Immature natural killer cell (primary cell): ENCODE measurements around the gene EFTUD2. TPM values are rescaled to one million over a fixed set of nuclear protein-coding genes. Genes with fewer than 3 reads are reported as not detected.
"Not testable (repeated sequence)": the region's sequence is repeated elsewhere in the genome, so short reads cannot be mapped to it uniquely, and the experiment has no call there.

Source experiments
- DNase-seq, 3 donors: peaks; one replicate each; pipeline ENCODE4 v3.0.0; 2022; ENCODE audit warnings: mixed read lengths in 1 of 3
- H3K27ac Mint-ChIP-seq, 6 donors: one replicate each; pipeline ENCODE4 v1.8.0; 2020; ENCODE audit warnings: mixed read lengths in 6 of 6, mild to moderate bottlenecking in 5 of 6, inconsistent platforms in 4 of 6, moderate library complexity in 3 of 6
- H3K27me3 Mint-ChIP-seq, 3 donors: one replicate each; pipeline ENCODE4 v1.8.0; 2020 to 2021; ENCODE audit warnings: low read depth in 3 of 3, mild to moderate bottlenecking in 3 of 3, mixed read lengths in 3 of 3, moderate library complexity in 3 of 3, inconsistent platforms in 1 of 3
- H3K36me3 Mint-ChIP-seq, 3 donors: one replicate each; pipeline ENCODE4 v1.8.0; 2020; ENCODE audit warnings: mixed read lengths in 3 of 3, inconsistent platforms in 2 of 3, mild to moderate bottlenecking in 2 of 3
- H3K4me1 Mint-ChIP-seq, 2 donors: one replicate each; pipeline ENCODE4 v1.8.0; 2020; ENCODE audit warnings: inconsistent platforms in 2 of 2, mild to moderate bottlenecking in 2 of 2, mixed read lengths in 2 of 2, moderate library complexity in 1 of 2
- H3K4me3 Mint-ChIP-seq, 5 donors: one replicate each; pipeline ENCODE4 v1.8.0; 2020; ENCODE audit warnings: mild to moderate bottlenecking in 5 of 5, mixed read lengths in 5 of 5, inconsistent platforms in 3 of 5, moderate library complexity in 3 of 5
- H3K9me3 Mint-ChIP-seq, 6 donors: one replicate each; pipeline ENCODE4 v1.8.0; 2020; ENCODE audit warnings: mild to moderate bottlenecking in 6 of 6, mixed read lengths in 6 of 6, inconsistent platforms in 4 of 6, moderate library complexity in 3 of 6
- polyA plus RNA-seq, 3 donors: library from polyadenylated mRNA; unstranded; fragments of 300-500 nt; fragmentation: Illumina TruSeq; gene quantifications; one replicate each; pipeline ENCODE4 v1.2.3, GENCODE V29; 2021

The EFTUD2 gene
- polyA plus RNA-seq, 3 donors from 2014 or later, result 76.5 to 109 (median 101) TPM

DNA sequence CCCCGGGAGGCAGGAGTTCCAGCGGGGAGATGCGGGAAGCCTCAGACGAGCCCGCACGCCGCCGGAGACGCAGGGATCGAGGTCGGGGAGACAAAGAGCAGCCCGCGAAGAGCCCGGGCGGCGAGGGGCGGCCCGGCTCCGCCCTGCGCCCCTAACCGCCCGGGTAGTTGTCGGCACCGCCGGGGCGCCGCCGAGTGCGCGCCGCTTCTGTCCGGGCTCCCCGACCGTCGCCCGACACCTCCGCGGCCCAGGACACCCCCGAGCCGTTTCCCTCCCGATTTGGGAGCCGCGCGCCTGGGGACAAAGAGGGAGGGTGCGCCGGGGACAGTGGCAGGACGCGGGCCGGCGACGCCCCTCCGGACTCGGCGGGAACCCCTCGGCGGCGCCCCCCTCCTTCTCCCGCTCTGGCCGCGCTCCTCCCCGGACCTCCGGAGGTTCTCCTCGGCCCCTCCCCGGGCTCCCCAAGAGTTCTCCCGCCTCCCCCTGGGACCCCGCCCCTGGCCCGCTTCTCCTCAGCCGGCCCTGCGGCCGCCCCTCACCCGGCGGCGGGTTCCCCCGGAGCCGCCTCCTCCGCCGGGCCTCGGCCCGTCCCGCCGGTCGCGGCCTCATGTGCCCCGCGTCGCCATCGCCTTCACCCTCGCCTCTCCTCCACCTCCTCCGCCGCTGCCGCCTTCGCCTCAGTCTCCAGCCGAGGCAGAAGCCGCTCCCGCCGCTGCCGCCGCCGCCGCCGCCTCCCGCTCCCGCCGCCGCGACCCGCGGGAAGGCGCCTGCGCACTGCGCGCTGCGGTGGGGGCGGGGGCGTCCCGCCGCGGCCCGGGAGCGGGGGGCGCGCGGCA is 69.5 kb downstream of the EFTUD2 start, which contains the start of gene GJC1:
GJC1 (minus strand) TSS at position 765 of the 836 bp plus-strand sequence. CDS start 24,470 bp downstream, outside the sequence.
- DNase-seq, result peak in 1 of 3 donors; percentile 6
- Mint-ChIP-seq H3K4me1 (peaks cover 11 to 15% of the 10 kb centered on the region in 2 donors), H3K27ac (no peak within 1 kb of the TSS), H3K4me3 (peak within 1 kb of the TSS; percentile 64 to 82 (median 78)), H3K9me3 (no peaks in the 10 kb centered on the region), H3K36me3 (no peaks in the 10 kb centered on the region), H3K27me3 (peaks cover 25 to 34% (median 31%) of the 10 kb centered on the region in 3 donors)

DNA sequence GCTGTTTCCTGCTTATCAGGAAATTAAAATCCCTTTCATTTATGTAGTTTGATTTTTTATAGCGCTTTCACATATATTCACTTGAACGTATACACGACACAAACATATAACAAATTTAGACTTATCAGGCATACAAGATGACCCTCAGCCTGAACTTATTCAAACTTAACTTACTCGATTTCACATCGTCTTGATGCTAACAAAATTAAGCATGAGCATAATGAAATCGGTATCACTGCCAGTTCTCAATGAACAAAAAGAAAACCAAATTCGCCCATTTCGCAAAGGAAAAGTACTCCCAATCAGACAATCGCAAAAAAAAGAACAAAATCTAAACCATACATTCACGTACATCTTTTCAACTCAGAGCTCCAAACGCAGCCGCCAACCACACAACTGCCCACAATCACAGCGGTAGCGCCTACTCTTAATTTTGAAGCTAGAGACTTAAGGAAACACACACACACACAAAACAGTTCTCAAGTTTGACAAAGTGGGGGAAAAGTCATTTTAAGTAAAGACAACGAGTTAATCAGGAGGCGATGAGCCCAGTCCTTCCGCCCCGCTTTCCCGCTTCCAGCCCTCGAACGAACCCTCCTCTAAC is 70.2 kb downstream of the EFTUD2 start:
- Mint-ChIP-seq H3K4me3 (peak overlapping the region; percentile 62 to 82 (median 76)), H3K36me3 (no peaks in the 10 kb centered on the region), H3K27me3 (peaks cover 25 to 34% (median 31%) of the 10 kb centered on the region in 3 donors), H3K27ac (no peak overlapping the region), H3K9me3 (no peaks in the 10 kb centered on the region), H3K4me1 (peaks cover 11 to 15% of the 10 kb centered on the region in 2 donors)
- DNase-seq, result peak in 1 of 3 donors; percentile 13

DNA sequence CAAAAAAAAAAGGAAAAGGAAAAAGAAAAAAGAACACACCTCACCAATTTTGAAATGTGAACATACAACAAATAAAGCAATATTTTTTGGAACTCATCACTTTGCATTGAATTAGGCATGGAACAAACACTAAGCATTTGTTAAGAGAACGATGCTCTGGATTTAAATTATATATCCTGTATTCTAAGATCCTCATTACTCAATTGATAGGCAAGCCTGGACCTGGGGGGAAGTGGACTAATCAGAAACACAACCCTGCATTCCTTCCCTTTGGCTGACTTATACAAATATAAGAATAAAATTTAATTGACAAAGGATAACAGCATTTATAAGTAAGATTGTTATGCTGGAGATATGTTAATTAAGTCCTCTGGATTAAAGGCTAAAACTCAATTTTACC is 71.4 kb downstream of the EFTUD2 start:
- no peak overlapping the region for H3K27ac Mint-ChIP-seq

GRCh38 chr17:44826123-44826790 is 73.0 kb downstream of the EFTUD2 start:
- Mint-ChIP-seq H3K27me3 (peaks cover 22 to 33% (median 23%) of the 10 kb centered on the region in 3 donors), H3K4me3 (no peak overlapping the region), H3K36me3 (no peaks in the 10 kb centered on the region), H3K27ac (no peak overlapping the region), H3K9me3 (no peaks in the 10 kb centered on the region), H3K4me1 (peaks cover 11 to 15% of the 10 kb centered on the region in 2 donors)
- no peak for DNase-seq

More for the DNA sequence above, 71.4 kb downstream of the EFTUD2 start:
- DNase-seq, result no peak
- Mint-ChIP-seq H3K4me3 (no peak overlapping the region), H3K36me3 (no peaks in the 10 kb centered on the region), H3K4me1 (peaks cover 11 to 15% of the 10 kb centered on the region in 2 donors), H3K9me3 (no peaks in the 10 kb centered on the region), H3K27me3 (peaks cover 25 to 37% (median 29%) of the 10 kb centered on the region in 3 donors)

GRCh38 chr17:44825236-44825635 is 74.0 kb downstream of the EFTUD2 start:
- not testable (repeated sequence) for H3K4me3 Mint-ChIP-seq, DNase-seq, H3K4me1 Mint-ChIP-seq, H3K27ac Mint-ChIP-seq, H3K9me3 Mint-ChIP-seq, H3K36me3 Mint-ChIP-seq
- peaks cover 15 to 33% (median 16%) of the 10 kb centered on the region in 3 donors for H3K27me3 Mint-ChIP-seq

- no peaks in the 10 kb centered on the region for H3K9me3 Mint-ChIP-seq
These were observed 78.5 kb downstream of the EFTUD2 start for GRCh38 chr17:44820631-44821212.

GRCh38 chr17:44818508-44818907 is 80.7 kb downstream of the EFTUD2 start:
- not testable (repeated sequence) for DNase-seq, H3K36me3 Mint-ChIP-seq, H3K4me1 Mint-ChIP-seq, H3K27me3 Mint-ChIP-seq, H3K9me3 Mint-ChIP-seq, H3K4me3 Mint-ChIP-seq, H3K27ac Mint-ChIP-seq

More at GRCh38 chr17:44820631-44821212, 78.5 kb downstream of the EFTUD2 start:
- H3K27me3 Mint-ChIP-seq, result peaks cover 1 to 6% (median 3%) of the 10 kb centered on the region in 3 donors
- H3K36me3 Mint-ChIP-seq, result no peaks in the 10 kb centered on the region
- no peaks in the 10 kb centered on the region for H3K4me1 Mint-ChIP-seq
- no peak overlapping the region for H3K4me3 Mint-ChIP-seq
- H3K27ac Mint-ChIP-seq, result no peak overlapping the region
- DNase-seq, result no peak

GRCh38 chr17:44812263-44812662 is 87.0 kb downstream of the EFTUD2 start:
- Mint-ChIP-seq H3K4me1 (no peaks in the 10 kb centered on the region), H3K36me3 (no peaks in the 10 kb centered on the region), H3K27ac (no peak overlapping the region), H3K4me3 (no peak overlapping the region), H3K27me3 (peaks cover 2 to 8% (median 5%) of the 10 kb centered on the region in 3 donors), H3K9me3 (no peaks in the 10 kb centered on the region)
- no peak for DNase-seq

DNA sequence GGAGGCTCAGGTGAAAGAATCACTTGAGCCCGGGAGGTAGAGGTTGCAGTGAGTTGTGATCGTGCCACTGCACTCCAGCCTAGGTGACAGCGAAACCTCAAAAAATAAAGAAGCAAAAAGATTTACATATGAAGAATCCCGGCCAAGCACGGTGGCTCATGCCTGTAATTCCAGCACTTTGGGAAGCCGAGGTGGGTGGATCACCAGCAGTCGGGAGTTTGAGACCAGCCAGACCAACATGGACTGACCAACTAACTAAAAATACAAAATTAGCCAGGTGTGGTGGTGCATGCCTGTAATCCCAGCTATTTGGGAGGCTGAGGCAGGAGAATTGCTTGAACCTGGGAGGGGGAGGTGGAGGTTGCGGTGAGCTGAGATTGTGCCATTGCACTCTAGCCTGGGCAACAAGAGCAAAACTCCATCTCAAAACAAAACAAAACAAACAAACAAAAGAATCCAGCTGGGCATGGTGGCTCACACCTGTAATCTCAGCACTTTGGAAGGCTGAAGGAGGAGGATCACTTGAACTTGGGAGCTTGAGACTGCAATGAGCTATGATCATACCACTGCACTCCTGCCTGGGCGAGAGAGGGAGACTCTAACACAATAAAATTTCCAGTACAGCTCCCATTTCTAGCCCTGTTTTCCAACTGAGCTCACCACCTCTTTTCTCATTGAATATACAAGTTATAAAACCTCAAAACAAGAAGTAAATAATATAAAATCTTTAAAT is 90.4 kb downstream of the EFTUD2 start:
- H3K4me3 Mint-ChIP-seq, H3K27ac Mint-ChIP-seq, DNase-seq, H3K9me3 Mint-ChIP-seq, H3K36me3 Mint-ChIP-seq, H3K4me1 Mint-ChIP-seq: not testable (repeated sequence)
- H3K27me3 Mint-ChIP-seq, result peaks cover 2 to 10% (median 5%) of the 10 kb centered on the region in 3 donors

DNA sequence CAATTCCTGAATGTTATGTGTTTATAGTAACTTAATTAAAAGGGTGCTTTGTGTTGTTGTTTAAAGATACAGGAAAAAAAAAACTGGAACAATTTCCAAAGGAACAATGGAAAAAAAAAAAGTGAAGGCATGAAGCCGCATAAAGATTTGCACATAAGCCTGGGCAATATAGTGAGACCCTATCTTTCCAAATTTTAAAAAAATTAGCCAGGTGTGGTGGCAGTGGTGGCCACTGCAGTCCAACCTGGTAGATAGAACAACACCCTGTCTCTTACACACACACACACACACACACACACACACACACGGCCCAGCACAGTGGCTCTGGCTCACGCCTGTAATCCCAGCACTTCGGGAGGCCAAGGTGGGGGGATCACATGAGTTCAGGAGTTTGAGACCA is 91.1 kb downstream of the EFTUD2 start:
- no peaks in the 10 kb centered on the region for H3K9me3 Mint-ChIP-seq
- no peaks in the 10 kb centered on the region for H3K4me1 Mint-ChIP-seq
- H3K27ac Mint-ChIP-seq, result no peak overlapping the region
- no peaks in the 10 kb centered on the region for H3K36me3 Mint-ChIP-seq
- no peak for DNase-seq
- H3K27me3 Mint-ChIP-seq, result peaks cover 2 to 8% (median 5%) of the 10 kb centered on the region in 3 donors
- no peak overlapping the region for H3K4me3 Mint-ChIP-seq

DNA sequence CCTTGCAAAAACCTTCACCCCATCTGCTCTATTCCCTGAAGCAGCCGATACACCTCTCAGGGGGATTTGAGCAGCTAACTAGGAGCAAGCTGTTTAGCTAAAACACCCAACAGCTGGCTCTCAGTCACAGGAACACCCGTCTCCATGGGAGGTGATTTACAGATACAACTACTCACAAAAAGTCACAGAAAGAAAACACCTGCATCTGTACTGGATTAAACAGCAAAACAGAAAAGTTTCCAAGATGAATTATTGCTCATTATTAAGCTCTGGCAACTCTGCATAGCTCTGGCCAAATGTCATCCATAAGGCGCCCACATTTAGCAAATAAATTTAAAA is 91.5 kb downstream of the EFTUD2 start:
- DNase-seq, result no peak
- Mint-ChIP-seq H3K4me3 (no peak overlapping the region), H3K9me3 (no peaks in the 10 kb centered on the region), H3K27me3 (peaks cover 2 to 8% (median 4%) of the 10 kb centered on the region in 3 donors), H3K27ac (no peak overlapping the region), H3K36me3 (no peaks in the 10 kb centered on the region), H3K4me1 (no peaks in the 10 kb centered on the region)

DNA sequence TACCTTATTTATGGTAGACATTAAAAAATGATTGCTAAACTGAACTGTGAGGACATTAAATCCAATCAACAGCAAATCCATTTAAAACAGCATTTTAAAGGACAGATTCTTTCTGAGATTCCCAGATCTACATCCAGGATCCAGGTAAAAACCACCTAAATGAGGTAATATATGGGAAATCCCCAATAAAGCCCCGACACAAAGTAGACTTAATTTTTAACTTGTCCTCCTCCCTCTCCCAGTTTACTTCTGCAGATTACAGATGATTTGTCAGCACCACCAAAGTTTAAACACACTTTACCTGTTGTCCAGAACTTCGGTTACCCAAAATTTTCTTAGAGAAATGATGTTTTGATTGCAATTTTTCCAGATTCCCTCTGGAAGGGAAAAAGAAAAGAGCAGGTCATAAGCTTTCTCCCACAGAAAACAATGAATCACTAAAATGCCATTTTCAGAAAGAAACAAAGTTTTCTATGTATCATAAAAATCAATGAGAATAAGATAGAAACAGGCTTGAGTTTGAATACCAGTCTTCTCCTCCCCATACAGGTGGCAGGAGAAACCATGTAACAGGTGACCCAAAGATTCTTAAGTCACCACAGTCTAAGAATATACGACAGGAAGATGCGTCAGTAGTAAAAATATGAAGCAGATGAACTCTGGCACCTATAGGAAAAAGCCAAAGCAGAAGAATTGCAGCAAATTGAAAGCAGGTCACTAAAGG is 92.0 kb downstream of the EFTUD2 start:
- Mint-ChIP-seq H3K27me3 (peaks cover 2 to 8% (median 4%) of the 10 kb centered on the region in 3 donors), H3K27ac (no peak overlapping the region), H3K4me3 (no peak overlapping the region), H3K9me3 (no peaks in the 10 kb centered on the region), H3K4me1 (no peaks in the 10 kb centered on the region), H3K36me3 (no peaks in the 10 kb centered on the region)
- DNase-seq, result no peak
